H1 (cell line): Measurements from ENCODE around the gene TXNL4B. TPM values are rescaled to one million over a fixed set of nuclear protein-coding genes. Genes with fewer than 3 reads are reported as not detected.
A peak's percentile ranks its signal among the peaks of the same experiment; 100 is the strongest.

Experiments
- CTCF ChIA-PET: fragments of 300-600 bp; sonication (Branson Sonifier 250); formaldehyde crosslinking; loops from one replicate; lab custom pipeline; 2021; ENCODE audit not compliant: partially characterized antibody; lab: Charles Lee
- POLR2A ChIA-PET: fragments of 300-600 bp; sonication (Branson Sonifier 250); formaldehyde crosslinking; loops from one replicate; lab custom pipeline; 2021; ENCODE audit warnings: inconsistent platforms; ENCODE audit not compliant: partially characterized antibody; lab: Charles Lee
- DNase-seq, 2 experiments: peaks; one replicate each; pipeline versions ENCODE4 v3.0.0 to v3.0.0-alpha.2; 2010 to 2022; ENCODE audit warnings: low spot score in 2 of 2, low read depth in 1 of 2, mixed read lengths in 1 of 2
- FAIRE-seq: peaks from 2 replicates; lab custom pipeline; 2011; peaks lifted over from hg19 to GRCh38; lab: Jason Lieb, UNC
- H2AFZ ChIP-seq: 2 replicates; pipeline ENCODE4 v1.8.1; 2012; ENCODE audit warnings: low read length, inconsistent platforms
- H2AK5ac ChIP-seq: 2 replicates; pipeline ENCODE4 v1.6.1; 2013; ENCODE audit warnings: low read depth, low read length
- H2BK120ac ChIP-seq: replicated peaks from 2 replicates; pipeline ENCODE3; 2013; ENCODE audit warnings: low read depth, low read length, inconsistent platforms
- H2BK12ac ChIP-seq: 2 replicates; pipeline ENCODE4 v1.6.1; 2013; ENCODE audit warnings: low read depth, low read length
- H2BK15ac ChIP-seq: 2 replicates; pipeline ENCODE4 v1.6.1; 2013; ENCODE audit warnings: low read length
- H2BK20ac ChIP-seq: 2 replicates; pipeline ENCODE4 v1.6.1; 2013; ENCODE audit warnings: low read length
- H2BK5ac ChIP-seq: 2 replicates; pipeline ENCODE4 v1.6.1; 2013; ENCODE audit warnings: low read depth, low read length
- H3K14ac ChIP-seq: 2 replicates; pipeline ENCODE4 v1.6.1; 2013; ENCODE audit warnings: inconsistent platforms; ENCODE audit not compliant: insufficient read length
- H3K18ac ChIP-seq: 2 replicates; pipeline ENCODE4 v1.6.1; 2013; ENCODE audit warnings: low read length; ENCODE audit errors: extremely low read depth
- H3K23ac ChIP-seq: 2 replicates; pipeline ENCODE4 v1.6.1; 2013; ENCODE audit warnings: inconsistent platforms; ENCODE audit not compliant: insufficient read length
- H3K23me2 ChIP-seq: 2 replicates; pipeline ENCODE4 v1.6.1; 2013; ENCODE audit warnings: low read depth, low read length
- H3K27ac ChIP-seq: 2 replicates; pipeline ENCODE4 v1.6.1; 2011; ENCODE audit warnings: low read depth, low read length, inconsistent platforms
- H3K27me3 ChIP-seq, 4 experiments: replicated peaks in 1 of 4; 1 replicate in 1 of 4; 2 replicates in 3 of 4; pipeline versions ENCODE4 v1.6.1 to v1.8.1; 2011 to 2013; ENCODE audit warnings: low read length in 3 of 4, mild to moderate bottlenecking in 3 of 4, inconsistent platforms in 2 of 4, mixed read lengths in 2 of 4, moderate library complexity in 1 of 4; ENCODE audit not compliant: control insufficient read depth in 3 of 4, insufficient read depth in 3 of 4; ENCODE audit errors: extremely low read depth in 1 of 4
- H3K36me3 ChIP-seq, 4 experiments: 2 replicates each; pipeline versions ENCODE4 v1.6.1 to v1.8.1; 2011 to 2013; ENCODE audit warnings: mild to moderate bottlenecking in 4 of 4, low read length in 3 of 4, moderate library complexity in 2 of 4, control low read depth in 1 of 4, inconsistent platforms in 1 of 4; ENCODE audit not compliant: insufficient read depth in 4 of 4, control insufficient read depth in 2 of 4
- H3K4ac ChIP-seq: replicated peaks from 2 replicates; pipeline ENCODE3; 2013; ENCODE audit warnings: low read length, low read depth, mixed read lengths, inconsistent platforms; ENCODE audit not compliant: insufficient read length
- H3K4me1 ChIP-seq, 4 experiments: replicated peaks in 1 of 4; 1 replicate in 1 of 4; 2 replicates in 3 of 4; pipeline versions ENCODE4 v1.6.1 to v1.8.1; 2011 to 2013; ENCODE audit warnings: low read length in 3 of 4, inconsistent platforms in 2 of 4, mixed read lengths in 1 of 4; ENCODE audit not compliant: insufficient read depth in 4 of 4, control insufficient read depth in 3 of 4
- H3K4me2 ChIP-seq, 2 experiments: 2 replicates each; pipeline versions ENCODE4 v1.6.1 to v1.8.1; 2011 to 2013; ENCODE audit warnings: low read depth in 2 of 2, low read length in 2 of 2, control low read depth in 1 of 2, inconsistent platforms in 1 of 2, mild to moderate bottlenecking in 1 of 2; ENCODE audit not compliant: insufficient read depth in 1 of 2
- H3K4me3 ChIP-seq, 4 experiments: fragments of 200-600, 300-600 bp in 1 of 4; sonication (generic), shearing (Covaris generic), sonication (Bioruptor Twin) in 1 of 4; 2 replicates each; pipeline versions ENCODE4 v1.5.1 to v1.8.1; 2011 to 2016; ENCODE audit warnings: low read length in 4 of 4, low read depth in 3 of 4, control low read depth in 2 of 4, inconsistent platforms in 2 of 4, mild to moderate bottlenecking in 2 of 4, mixed read lengths in 1 of 4, moderate library complexity in 1 of 4; ENCODE audit not compliant: insufficient read depth in 2 of 4; ENCODE audit errors: extremely low read depth in 1 of 4
- H3K56ac ChIP-seq: replicated peaks from 2 replicates; pipeline ENCODE3; 2013; ENCODE audit warnings: low read depth, mild to moderate bottlenecking, mixed read lengths, low read length, inconsistent platforms; ENCODE audit not compliant: insufficient read length
- H3K79me1 ChIP-seq: 2 replicates; pipeline ENCODE4 v1.6.1; 2013; ENCODE audit warnings: low read depth, low read length, control low read depth
- H3K79me2 ChIP-seq, 2 experiments: 2 replicates each; pipeline versions ENCODE4 v1.6.1 to v1.8.1; 2012 to 2013; ENCODE audit warnings: low read length in 2 of 2, mild to moderate bottlenecking in 2 of 2, inconsistent platforms in 1 of 2; ENCODE audit not compliant: insufficient read depth in 2 of 2, control insufficient read depth in 1 of 2
- H3K9ac ChIP-seq, 4 experiments: replicated peaks in 1 of 4; 1 replicate in 1 of 4; 2 replicates in 3 of 4; pipeline versions ENCODE4 v1.6.1 to v1.8.1; 2011 to 2013; ENCODE audit warnings: low read depth in 3 of 4, low read length in 3 of 4, control low read depth in 2 of 4, mild to moderate bottlenecking in 2 of 4, moderate library complexity in 2 of 4, inconsistent platforms in 1 of 4; ENCODE audit errors: extremely low read depth in 1 of 4
- H3K9me3 ChIP-seq, 2 experiments: 2 replicates each; pipeline versions ENCODE4 v1.6.1 to v1.8.1; 2012 to 2013; ENCODE audit warnings: mild to moderate bottlenecking in 2 of 2, moderate library complexity in 2 of 2, control low read depth in 1 of 2, inconsistent platforms in 1 of 2, low read depth in 1 of 2, low read length in 1 of 2, mixed read lengths in 1 of 2; ENCODE audit not compliant: insufficient read depth in 2 of 2
- H4K20me1 ChIP-seq, 2 experiments: replicated peaks in 1 of 2; 2 replicates each; pipeline versions ENCODE3 to v1.8.1; 2011 to 2013; ENCODE audit warnings: inconsistent platforms in 2 of 2, low read length in 2 of 2, mild to moderate bottlenecking in 1 of 2; ENCODE audit not compliant: insufficient read depth in 2 of 2, control insufficient read depth in 1 of 2
- H4K5ac ChIP-seq: 2 replicates; pipeline ENCODE4 v1.6.1; 2013; ENCODE audit warnings: low read length, low read depth, mixed read lengths, inconsistent platforms; ENCODE audit not compliant: insufficient read length
- H4K8ac ChIP-seq: 2 replicates; pipeline ENCODE4 v1.8.0; 2013; ENCODE audit warnings: mild to moderate bottlenecking, moderate library complexity, low read length, inconsistent platforms; ENCODE audit not compliant: insufficient read depth; ENCODE audit errors: extremely low read depth
- H4K91ac ChIP-seq: replicated peaks from 2 replicates; pipeline ENCODE3; 2013; ENCODE audit warnings: low read length, mixed read lengths, inconsistent platforms; ENCODE audit not compliant: insufficient read length
- ASH2L ChIP-seq: fragments of 200-600, 300-600 bp; sonication (generic); IDR thresholded peaks from one replicate; pipeline ENCODE4 v1.7.1; 2017; ENCODE audit warnings: low read length
- HDAC2 ChIP-seq, 2 experiments: fragments of 300-600 bp in 1 of 2; sonication (generic) in 1 of 2; IDR thresholded peaks; 2 replicates each; pipeline ENCODE4 v1.6.1; 2011 to 2012; ENCODE audit warnings: low read depth in 2 of 2, low read length in 2 of 2, mild to moderate bottlenecking in 2 of 2, moderate library complexity in 2 of 2, borderline replicate concordance in 1 of 2, inconsistent platforms in 1 of 2
- KDM4A ChIP-seq: IDR thresholded peaks from one replicate; pipeline ENCODE4 v1.7.1; 2012; ENCODE audit warnings: low read depth, mild to moderate bottlenecking, moderate library complexity, low read length, inconsistent platforms; ENCODE audit not compliant: severe bottlenecking
- POLR2AphosphoS5 ChIP-seq: IDR thresholded peaks from 2 replicates; pipeline ENCODE4 v1.6.1; 2011; ENCODE audit warnings: low read depth, low read length
- SAP30 ChIP-seq: fragments of 300-600 bp; sonication (generic); IDR thresholded peaks from 2 replicates; pipeline ENCODE4 v1.7.1; 2012; ENCODE audit warnings: low read length, moderate library complexity, mild to moderate bottlenecking, inconsistent platforms; ENCODE audit not compliant: insufficient read depth, insufficient replicate concordance
- TBP ChIP-seq: IDR thresholded peaks from 2 replicates; pipeline ENCODE4 v1.6.1; 2011; ENCODE audit warnings: low read depth, low read length, improper control_type of control experiment
- WGBS, 2 experiments: shearing (Covaris generic) in 1 of 2; methylation state at CpG; one replicate each; pipeline versions ENCODE4 v1.1.6 to v1.1.7; 2013 to 2015; ENCODE audit warnings: low lambda C conversion rate in 2 of 2, mixed read lengths in 2 of 2, inconsistent platforms in 1 of 2, low coverage in 1 of 2, missing lambda C conversion rate in 1 of 2; ENCODE audit not compliant: insufficient replicate concordance in 2 of 2, insufficient coverage in 1 of 2, insufficient read length in 1 of 2; ENCODE audit errors: extremely low coverage in 1 of 2, missing lambda C conversion rate in 1 of 2; 5-methylcytosine and 5-hydroxymethylcytosine counted together
- polyA plus RNA-seq, 7 experiments: library from polyadenylated mRNA; depleted of rRNA in 3 of 7; stranded (reverse) in 5 of 7; unstranded in 2 of 7; fragments of >200 nt in 5 of 7; fragments of 200-250 nt in 2 of 7; gene quantifications; 1 replicate in 5 of 7; 2 replicates in 1 of 7; 4 replicates in 1 of 7; pipeline versions ENCODE4 v1.2.1 to v1.2.3, GENCODE V29; 2011 to 2013; ENCODE audit warnings: missing spikeins in 2 of 7, mixed read lengths in 2 of 7
- total RNA-seq: library from RNA; stranded (reverse); fragmentation: NEBNext Ultra II Directional; extraction: Animal tissue kit (Norgen Biotek cat#: 25700); gene quantifications from 2 replicates; pipeline ENCODE4 v1.2.1, GENCODE V29; 2021

The TXNL4B gene
- total and polyA plus RNA-seq, 2 of the 8 experiments (the other 6 are each of a cell fraction or from before 2014, with no cell fraction given): 6.7 to 10.6 TPM

- FAIRE-seq (no peak), DNase-seq (no peak)
- Histone ChIP-seq H3K4ac (no peak overlapping the region), H2AK5ac (no peak overlapping the region), H4K5ac (no peak overlapping the region), H4K20me1 (peaks cover 1 to 5% of the 10 kb centered on the region in 2 experiments), H3K36me3 (peaks cover 2 to 31% (median 22%) of the 10 kb centered on the region in 4 experiments; a peak in 7 of 8 replicates), H2BK5ac (no peak overlapping the region; the same call in 1 of the 2 replicates), H2BK120ac (no peak overlapping the region), H3K23me2 (peaks cover 8% of the 10 kb centered on the region; the same call in 1 of the 2 replicates), H2BK12ac (no peak overlapping the region), H3K4me1 (peaks cover 0 to 6% (median under 1%) of the 10 kb centered on the region in 4 experiments; a peak in 2 of 7 replicates), H3K14ac (no peak overlapping the region), H2BK15ac (no peak overlapping the region), H2AFZ (peak overlapping the region; percentile 79), H4K8ac (0 out of 2 replicates have a peak overlapping the region, but pooled peaks have one; percentile 39), H3K56ac (no peak overlapping the region), H2BK20ac (no peak overlapping the region), H4K91ac (no peak overlapping the region), H3K27ac (peak overlapping the region; percentile 41), H3K23ac (no peak overlapping the region)
- CTCF ChIA-PET: interaction anchor here (0.9 to 11.4 kb wide), 4 partner anchors 20 to 29 kb away, joined by 3 to 108 read pairs (median 4); partner anchors contain the start of gene HPR
- WGBS, 2 experiments: 4% methylated on average over 22 of the region's 22 CpGs; no CpG with 5 or more reads in 1 of the 2 experiments
- TF ChIP-seq ASH2L (peak; percentile 76), POLR2AphosphoS5 (0 out of 2 replicates have a peak, but pooled peaks have one; percentile 0), SAP30 (peak; percentile 93), TBP (no peak), HDAC2 (IDR thresholded peaks at IDR 0.05; ENCODE audit: borderline replicate concordance in 1 of 2, low read depth in 2 of 2, low read length in 2 of 2) (peak in 1 of 2 experiments; percentile 90; a peak in 1 of 4 replicates), KDM4A (peak; percentile 26)
- TF ChIP-seq, all 59 proteins: peak for 5
- H3K79me2 ChIP-seq: peaks cover 4 to 44% of the 10 kb centered on the region in 2 experiments
- H3K4me2 ChIP-seq: peak overlapping the region; percentile 70 to 92
- POLR2A ChIA-PET: interaction anchor here (0.6 to 4.7 kb wide), 19 partner anchors 10 to 1085 kb away, joined by 3 to 23 read pairs (median 3); no protein-coding TSS in a partner anchor
- H3K27me3 ChIP-seq: no peaks in the 10 kb centered on the region
- H3K9me3 ChIP-seq: no peaks in the 10 kb centered on the region
- H3K9ac ChIP-seq: peak overlapping the region; percentile 57 to 79 (median 60)
- peaks cover 6% of the 10 kb centered on the region for H3K79me1 ChIP-seq
- no peak overlapping the region for H3K18ac ChIP-seq
- peak overlapping the region; percentile 93 to 100 (median 98) for H3K4me3 ChIP-seq
These were observed 480 bp downstream of the TXNL4B start for GRCh38 chr16:72092832-72093447.
